Dedifferentiated amniotic fluid mesenchymal stem cell (primary cell): ENCODE data around the gene KRTAP10-8.
"Not testable (repeated sequence)": the region's sequence is repeated elsewhere in the genome, so short reads cannot be mapped to it uniquely, and the experiment has no call there.

Source experiments
- DNase-seq: peaks from one replicate; pipeline ENCODE4 v3.0.0-alpha.2; 2016; ENCODE audit errors: extremely low spot score

KRTAP10-8 gene

DNA sequence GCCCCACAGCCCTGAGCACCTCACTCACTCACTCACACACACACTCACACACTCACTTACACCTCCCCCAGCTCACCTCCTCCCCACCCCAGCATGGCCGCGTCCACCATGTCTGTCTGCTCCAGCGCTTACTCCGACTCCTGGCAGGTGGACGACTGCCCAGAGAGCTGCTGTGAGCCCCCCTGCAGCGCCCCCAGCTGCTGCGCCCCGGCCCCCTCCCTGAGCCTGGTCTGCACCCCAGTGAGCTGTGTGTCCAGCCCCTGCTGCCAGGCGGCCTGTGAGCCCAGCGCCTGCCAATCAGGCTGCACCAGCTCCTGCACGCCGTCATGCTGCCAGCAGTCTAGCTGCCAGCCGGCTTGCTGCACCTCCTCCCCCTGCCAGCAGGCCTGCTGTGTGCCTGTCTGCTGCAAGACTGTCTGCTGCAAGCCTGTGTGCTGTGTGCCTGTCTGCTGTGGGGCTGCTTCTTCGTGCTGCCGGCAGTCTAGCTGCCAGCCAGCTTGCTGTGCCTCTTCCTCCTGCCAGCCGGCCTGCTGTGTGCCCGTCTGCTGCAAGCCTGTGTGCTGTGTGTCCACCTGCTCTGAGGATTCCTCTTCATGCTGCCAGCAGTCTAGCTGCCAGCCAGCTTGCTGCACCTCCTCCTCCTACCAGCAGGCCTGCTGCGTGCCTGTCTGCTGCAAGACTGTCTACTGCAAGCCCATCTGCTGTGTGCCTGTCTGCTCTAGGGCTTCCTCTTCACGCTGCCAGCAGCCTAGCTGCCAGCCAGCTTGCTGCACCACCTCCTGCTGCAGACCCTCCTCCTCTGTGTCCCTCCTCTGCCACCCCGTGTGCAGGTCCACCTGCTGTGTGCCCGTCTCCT lies 34.7 kb downstream of the KRTAP10-8 start, which contains the start of gene KRTAP10-11:
Gene KRTAP10-11, plus strand, starts transcription at position 49 of the 856 bp plus-strand sequence. Its CDS starts 45 bp downstream, at position 94.
- not testable (repeated sequence) for DNase-seq

DNA sequence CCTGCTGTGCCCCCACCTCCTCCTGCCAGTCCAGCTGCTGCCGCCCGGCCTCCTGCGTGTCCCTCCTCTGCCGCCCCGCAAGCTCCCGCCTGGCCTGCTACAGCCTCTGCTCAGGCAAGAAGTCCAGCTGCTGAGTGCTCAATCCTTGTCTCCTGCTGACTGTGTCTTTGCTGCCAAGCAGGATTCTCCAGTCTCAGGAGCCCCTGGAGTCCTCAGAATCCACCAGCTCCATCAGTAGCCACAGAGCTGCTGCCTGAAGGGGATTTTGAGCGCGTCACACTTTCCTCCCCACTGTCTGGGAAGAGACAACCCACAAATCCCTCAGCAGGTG lies 35.3 kb downstream of the KRTAP10-8 start:
- DNase-seq, result no peak

DNA sequence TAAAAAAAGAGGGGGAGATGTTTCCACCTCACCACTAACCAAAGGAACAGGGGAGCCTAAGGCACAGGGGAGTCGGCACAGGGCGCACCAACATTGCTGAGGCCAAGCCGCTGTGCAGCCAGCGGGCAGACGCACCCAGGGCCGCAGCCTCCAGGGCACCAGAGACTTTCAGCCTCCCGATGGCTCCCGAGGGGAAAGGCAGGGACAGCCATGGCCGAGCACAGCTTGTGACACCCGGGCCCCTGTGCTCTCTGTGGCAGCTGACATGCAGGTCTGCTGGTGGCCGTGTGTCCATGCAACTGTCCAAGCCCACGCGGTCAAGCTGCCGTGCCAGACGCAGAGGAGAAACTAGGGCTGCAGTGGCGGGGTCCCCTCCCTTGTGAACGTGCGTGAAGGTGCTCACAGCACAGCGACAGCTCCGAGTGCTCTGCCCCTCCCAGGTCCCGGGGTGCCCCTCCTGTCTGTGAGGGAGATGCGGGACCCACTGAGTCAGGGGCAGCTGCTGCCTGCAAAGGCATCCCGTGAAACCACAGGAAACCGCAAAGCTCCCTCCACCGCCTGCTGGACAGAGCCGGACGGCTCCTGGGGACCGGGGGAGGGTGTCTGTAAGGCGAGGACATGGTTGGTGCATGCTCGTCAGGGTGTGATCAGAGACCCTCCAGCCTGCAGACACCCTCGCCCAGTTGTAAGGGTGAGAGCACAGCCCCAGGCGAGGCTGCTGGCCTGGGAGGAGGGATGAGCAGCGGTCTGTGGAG lies 36.9 kb downstream of the KRTAP10-8 start:
- DNase-seq, result no peak

DNA sequence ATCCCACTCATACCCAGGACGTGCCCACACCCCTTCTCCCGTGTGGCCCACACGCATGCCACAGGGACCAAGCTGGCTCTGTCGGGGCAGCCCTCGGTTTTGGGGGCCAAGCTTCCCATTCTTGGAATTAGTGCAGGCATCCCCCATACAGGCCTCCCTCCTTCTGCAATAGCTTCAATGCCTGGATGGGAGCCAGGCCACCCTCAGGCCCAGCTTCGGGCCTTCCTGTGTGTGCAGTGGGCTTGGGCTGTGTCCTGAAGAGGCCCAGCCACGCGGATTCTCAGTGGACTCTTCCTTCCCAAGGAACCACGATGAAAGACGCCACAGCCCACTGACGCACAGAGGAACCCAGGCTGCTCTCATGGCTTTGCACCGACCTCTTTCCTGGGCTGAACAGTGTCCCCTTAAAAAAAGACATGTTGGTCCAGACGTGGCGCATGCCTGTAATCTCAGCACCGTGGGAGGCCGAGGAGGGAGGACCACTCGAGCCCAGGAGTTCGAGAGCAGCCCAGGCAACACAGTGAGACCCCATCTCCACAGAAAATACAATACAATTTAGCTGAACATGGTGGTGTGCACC lies 37.7 kb downstream of the KRTAP10-8 start:
- no peak for DNase-seq

DNA sequence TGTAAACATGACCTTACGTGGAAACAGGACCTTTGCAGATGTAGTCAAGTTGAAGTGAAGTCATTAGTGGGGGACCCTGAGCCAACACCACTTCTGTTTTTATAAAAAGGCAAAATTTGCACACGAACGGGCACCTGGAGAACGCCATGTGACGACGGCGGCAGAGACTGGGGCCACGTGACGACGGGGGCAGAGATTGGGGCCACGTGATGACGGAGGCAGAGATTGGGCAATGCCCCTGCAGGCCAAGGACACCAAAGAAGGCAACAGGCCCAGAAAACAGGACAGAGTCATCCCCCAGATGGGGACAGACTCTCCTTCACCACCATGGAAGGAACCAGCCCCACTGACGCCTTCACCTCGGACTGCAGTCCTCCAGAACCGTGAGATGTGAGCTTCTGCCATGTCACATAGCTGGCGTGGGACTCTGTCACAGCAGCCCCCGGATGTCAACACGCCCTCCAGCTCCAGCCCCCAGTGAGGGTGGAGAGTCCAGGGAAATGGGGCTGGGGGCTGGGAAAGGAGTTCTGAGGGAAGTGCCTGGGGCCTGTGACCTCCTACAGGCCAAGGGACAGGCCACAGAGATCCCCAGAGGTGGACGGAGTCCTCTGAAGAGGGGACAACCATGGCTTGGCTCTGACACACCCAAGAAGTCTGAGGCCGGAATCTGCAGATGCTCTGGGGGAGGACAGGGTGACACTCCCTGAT lies 38.5 kb downstream of the KRTAP10-8 start:
- no peak for DNase-seq

DNA sequence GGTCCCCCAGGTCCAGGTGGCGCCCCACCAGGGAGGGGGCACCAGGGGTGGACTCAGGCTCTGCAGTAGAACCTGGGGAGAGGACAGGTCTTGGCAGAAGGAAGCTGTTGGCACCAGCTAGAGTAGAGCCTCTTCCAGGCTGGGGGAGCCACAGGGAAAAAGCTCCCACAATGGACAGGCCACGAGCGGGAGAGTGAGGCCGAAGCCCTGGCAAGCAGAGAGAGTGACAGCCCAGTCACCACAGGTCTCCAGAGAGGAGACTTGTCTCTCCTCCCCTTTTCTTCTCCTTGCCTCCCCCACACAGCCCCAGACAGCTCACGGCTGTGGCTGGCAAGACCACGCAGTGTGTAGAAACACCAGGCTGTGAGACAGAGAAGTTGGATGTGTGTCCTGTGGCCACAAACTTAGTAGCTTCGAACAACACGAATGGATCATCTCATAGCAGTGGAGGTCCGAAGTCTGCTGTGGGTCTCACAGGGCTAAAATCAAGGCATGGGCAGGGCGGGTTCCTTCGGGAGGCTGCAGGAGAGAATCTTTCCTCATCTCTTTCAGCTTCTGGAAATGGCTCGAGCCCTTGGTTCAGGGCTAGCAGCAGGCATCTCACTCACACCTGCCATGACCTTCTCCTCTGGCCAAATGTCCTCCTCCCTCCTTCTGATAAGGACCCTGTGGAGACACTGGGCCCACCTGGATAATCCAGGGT lies 39.2 kb downstream of the KRTAP10-8 start:
- no peak for DNase-seq

DNA sequence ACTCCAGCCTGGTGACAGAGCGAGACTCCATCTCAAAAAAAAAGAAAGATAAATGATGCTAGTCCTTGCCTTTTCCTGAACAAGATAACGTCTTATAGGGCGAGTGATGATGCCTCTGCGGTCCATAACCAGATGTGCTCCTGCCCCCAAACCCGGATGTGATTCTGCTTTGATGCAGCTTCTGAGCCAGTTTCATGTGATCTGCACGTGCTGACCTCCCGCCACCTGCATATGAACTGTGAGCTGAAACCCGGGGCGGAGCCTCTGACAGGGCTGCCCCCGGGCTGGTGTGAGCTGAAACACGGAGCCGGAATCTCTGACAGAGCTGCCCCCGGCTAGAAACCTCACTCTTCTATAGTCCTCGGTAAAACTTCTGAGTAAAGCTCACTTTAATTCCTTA lies 41.2 kb downstream of the KRTAP10-8 start:
- DNase-seq, result no peak

DNA sequence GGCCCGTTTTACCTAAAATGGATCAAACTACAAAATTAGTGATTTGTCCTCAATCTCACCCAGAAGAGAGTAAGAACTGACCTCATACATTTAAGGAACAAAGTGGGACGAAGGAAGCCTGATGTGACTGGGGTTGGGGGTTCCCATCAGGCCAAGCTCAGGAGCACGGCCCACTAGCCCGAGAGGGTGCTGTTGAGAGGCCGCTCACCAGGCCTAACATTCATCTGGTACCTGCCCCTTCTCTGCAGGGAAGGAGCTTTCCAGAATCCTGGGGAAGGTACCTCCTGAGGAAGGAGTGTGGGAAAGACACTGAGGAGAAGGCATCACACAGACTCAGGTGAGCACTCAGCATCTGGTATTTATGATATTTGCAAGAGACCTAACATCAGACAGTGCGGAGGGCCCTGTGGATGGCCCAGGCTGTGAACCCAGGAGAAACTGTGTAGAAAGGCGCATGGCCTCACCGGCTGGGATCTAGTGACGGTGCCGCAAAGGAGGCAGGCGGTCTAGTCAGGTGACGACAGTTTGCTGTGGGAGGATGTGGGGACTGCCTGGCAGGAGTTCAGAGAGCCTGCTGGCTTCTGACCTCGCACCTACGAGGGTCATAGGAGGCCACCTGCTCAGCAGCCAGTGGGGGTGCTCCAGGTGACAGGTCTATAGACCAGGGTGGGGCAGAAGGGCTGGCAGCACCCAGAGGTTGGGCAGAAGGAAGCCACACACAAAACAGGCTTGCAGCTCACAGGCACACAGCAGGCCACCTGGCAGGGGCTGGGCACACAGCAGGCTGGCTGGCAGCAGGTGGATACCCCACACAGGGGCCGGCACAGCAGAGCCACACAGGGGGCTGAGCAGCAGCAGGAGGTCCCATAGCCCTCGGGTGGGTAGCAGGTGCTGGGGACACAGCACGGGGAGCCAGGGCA lies 42.0 kb downstream of the KRTAP10-8 start:
- DNase-seq, result no peak

DNA sequence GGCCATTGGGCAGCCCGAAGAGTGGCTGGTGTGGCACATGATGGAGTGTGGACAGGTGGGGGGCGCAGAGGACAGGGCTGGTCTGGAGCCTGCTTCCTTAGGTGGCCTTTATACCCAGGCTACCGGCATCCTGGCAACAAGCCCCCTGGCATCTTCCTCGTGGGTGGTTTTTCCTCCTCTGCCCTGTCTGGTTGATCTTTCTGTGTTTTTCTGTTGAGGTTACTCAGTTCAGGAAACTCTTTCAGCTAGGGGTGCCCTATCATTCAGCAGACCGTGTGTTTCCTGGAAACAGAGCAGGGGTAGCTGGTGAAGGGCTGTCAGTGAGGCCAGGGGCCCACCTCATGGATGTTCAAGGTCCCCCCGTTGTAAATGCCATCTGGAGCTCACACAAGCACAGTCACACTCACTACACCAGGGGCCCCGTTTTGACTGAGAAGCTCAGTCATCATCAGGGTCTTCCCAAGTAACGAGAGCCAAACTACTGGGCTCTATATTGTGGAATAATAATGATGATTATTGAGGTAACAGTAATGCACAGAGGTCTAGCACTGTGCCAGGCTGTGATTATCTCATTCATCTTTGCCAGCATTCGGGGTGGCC lies 42.8 kb downstream of the KRTAP10-8 start, which contains the start of gene KRTAP12-4:
Gene KRTAP12-4, minus strand, starts transcription at position 84 of the 600 bp plus-strand sequence. Its CDS starts 45 bp downstream, at position 39.
- DNase-seq, result no peak

DNA sequence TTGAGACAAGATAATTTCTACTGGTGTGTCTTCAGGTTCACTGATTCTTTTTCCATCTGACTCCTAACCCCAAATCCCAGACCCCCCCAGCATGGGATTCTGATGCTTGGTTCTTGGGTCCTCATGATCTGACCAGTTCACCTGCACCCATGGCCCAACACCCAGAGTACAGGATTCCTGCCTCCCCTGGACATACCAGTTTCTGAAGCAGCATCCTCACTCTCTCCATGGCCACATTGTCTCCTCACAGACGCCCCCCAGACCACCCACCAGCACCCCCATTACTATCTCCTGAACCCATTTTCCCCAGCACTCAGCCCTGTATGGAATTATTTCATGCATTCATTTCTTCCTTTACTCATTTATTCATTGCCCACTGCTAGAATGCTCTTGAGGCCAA lies 45.0 kb downstream of the KRTAP10-8 start:
- no peak for DNase-seq

DNA sequence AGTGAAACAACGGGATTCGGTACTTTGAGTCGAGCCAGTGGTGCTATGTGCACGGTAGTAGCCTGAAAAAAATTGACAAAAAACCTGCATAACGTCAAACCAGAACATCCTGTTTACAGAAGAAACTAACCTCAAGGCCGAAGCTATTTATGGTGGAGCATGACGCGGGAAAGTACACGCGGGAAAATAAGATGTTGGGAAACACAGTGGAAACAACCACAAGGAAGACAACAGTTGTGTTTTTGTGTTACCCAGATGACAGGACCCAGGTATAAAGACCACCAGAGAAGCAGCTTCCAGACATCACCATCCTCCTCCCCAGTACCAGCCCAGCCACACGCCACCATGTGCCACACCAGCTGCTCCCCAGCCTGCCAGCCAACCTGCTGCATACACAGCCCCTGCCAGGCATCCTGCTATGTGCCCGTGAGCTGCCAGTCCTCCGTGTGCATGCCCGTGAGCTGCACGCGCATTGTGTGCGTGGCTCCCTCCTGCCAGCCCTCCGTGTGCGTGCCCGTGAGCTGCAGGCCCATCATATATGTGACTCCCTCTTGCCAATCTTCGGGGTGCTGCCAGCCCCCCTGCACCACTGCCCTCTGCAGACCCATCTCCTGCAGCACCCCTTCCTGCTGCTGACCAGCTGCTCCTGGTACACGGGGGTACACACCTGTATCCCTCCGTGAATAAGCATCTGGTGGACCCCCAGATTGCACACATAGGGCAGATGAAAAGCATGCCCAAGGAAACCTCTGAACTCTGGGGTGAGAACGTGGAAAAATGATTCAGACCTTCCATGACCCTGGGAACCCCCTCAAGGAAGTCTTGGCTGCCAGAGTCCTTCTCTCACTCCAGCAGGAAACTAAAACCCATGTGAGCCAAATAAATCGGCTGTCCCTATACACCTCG lies 46.0 kb downstream of the KRTAP10-8 start, which contains the start of gene KRTAP12-3:
Gene KRTAP12-3, plus strand, starts transcription at position 298 of the 906 bp plus-strand sequence. Its CDS starts 48 bp downstream, at position 346.
- DNase-seq, result no peak

DNA sequence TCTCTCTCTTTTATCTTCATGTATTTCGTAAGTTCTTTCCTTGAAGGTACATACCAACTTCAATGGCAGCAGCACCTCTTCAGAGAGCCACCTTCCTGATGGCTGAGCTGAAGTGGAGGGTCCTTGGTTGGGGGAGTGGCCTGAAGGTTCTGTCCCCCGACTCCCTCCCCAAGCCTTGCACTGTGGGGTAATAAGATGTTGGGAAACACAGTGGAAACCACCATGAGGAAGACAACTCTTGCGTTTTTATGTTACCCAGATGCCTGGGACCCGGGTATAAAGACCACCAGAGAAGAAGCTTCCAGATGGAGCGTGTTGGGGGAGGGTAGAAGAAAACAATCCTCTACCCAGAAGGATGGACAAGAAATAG lies 46.6 kb downstream of the KRTAP10-8 start:
- no peak for DNase-seq

DNA sequence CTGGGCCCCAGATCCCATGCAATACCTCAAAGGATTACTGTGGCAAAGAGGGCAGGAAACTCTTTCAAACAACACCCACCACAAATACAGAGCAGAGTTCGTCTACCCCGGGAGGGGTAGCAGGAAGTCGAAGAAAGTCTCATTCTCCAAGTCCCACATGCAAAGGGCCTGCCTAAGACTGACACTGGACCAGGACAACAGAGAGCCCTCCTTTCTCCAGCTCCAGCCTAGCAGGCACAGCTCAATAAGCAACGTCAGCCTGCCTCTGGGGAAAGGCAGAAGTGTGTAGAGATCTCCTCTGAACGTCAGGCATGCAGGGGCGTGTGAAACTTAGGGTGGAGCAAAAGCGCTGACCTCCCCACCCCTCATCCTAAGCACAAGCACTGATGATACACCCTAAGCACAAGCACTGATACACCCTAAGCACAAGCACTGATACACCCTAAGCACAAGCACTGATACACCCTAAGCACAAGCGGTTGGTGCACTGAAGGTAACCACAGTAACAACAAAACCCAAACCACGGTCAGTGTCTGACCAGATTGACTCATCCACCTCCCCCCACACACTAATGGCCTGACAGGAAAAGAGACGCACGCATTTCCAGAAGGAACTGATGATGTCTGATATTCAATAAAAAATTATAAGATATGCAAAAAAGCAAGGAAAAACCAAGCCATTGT lies 47.2 kb downstream of the KRTAP10-8 start:
- no peak for DNase-seq

DNA sequence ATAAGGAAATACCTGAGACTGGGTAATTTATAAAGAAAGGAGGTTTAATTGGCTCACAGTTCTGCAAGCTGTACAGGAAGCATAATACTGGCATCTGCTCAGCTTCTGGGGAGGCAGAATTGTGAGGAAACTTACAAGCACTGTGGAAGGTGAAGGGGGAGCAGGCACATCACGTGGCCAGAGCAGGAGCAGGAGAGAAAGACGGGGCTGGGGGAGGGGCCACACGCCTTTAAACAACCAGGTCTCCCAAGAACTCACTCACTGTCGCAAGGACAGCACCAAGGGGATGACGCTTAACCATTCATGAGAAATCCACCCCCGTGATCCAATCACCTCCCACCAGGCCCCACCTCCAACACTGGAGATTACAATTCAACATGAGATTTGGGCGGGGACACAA lies 49.7 kb downstream of the KRTAP10-8 start:
- DNase-seq, result not testable (repeated sequence)
